Measurements from ENCODE around the gene TSPEAR.
"Not testable (repeated sequence)": the region's sequence is repeated elsewhere in the genome, so short reads cannot be mapped to it uniquely, and the experiment has no call there.

The TSPEAR gene

DNA sequence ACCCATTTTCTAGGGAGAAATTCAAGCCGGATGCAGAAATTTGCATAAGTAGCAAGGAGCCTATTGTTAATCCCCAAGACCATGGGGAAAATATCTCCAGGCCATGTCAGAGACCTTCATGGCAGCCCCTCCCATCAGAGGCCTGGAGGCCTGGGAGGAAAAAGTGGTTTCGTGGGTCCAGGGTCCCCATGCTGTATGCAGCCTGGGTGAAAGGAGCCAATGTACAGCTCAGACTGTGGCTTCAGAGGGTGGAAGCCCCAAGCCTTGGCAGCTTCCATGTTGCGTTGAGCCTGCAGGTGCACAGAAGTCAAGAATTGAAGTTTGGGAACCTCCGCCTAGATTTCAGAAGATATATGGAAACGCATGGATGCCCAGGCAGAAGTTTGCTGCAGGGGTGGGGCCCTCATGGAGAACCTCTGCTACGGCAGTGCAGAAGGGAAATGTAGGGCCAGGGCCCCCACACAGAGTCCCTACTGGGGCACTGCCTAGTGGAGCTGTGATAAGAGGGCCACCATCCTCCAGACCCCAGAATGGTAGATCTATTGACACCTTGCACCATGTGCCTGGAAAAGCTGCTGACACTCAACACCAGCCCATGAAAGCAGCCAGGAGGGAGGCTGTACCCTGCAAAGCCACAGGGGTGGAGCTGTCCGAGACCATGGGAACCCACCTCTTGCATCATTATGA is 101.1 kb downstream of the TSPEAR start:
- H3K4me3 ChIP-seq (ENCODE audit: low read depth, low read length); H3K9ac ChIP-seq (ENCODE audit: low read length); H3K4me1 ChIP-seq (ENCODE audit: control insufficient read depth, insufficient read depth, low read length); H3K36me3 ChIP-seq (ENCODE audit: control insufficient read depth, insufficient read depth, low read length); H3K27ac ChIP-seq (ENCODE audit: low read depth, low read length); H3K27me3 ChIP-seq (ENCODE audit: control insufficient read depth, insufficient read depth, low read length): not testable (repeated sequence)
- H3K9me3 ChIP-seq (ENCODE audit: control insufficient read depth, insufficient read depth, low read depth, low read length): peaks cover 40% of the 10 kb centered on the region

DNA sequence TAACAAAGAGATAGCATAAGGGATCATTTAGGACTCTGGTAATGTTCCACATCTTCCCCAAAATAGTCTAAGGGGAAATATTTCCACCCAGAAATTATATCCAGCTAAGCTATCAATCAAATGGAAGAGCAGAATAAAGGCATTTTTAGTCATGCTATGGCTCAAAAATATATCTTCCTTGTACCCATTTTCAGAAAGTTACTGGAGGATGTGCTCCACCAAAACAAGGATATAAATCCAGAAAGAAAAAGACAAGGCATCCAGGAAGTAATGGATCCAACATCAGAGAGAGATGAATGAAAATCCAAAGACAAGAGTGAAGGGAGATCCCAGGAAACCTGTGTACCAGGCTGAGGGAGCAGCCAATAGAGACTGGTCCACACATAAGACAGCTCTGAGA is 102.2 kb downstream of the TSPEAR start:
- H3K9me3 ChIP-seq (ENCODE audit: control insufficient read depth, insufficient read depth, low read depth, low read length): peaks cover 43% of the 10 kb centered on the region
- no peaks in the 10 kb centered on the region for H3K36me3 ChIP-seq (ENCODE audit: control insufficient read depth, insufficient read depth, low read length)
- no peak overlapping the region for H3K9ac ChIP-seq (ENCODE audit: low read length)
- H3K4me3 ChIP-seq (ENCODE audit: low read depth, low read length): no peak overlapping the region
- no peaks in the 10 kb centered on the region for H3K27me3 ChIP-seq (ENCODE audit: control insufficient read depth, insufficient read depth, low read length)
- H3K4me1 ChIP-seq (ENCODE audit: control insufficient read depth, insufficient read depth, low read length): no peaks in the 10 kb centered on the region
- H3K27ac ChIP-seq (ENCODE audit: low read depth, low read length): no peak overlapping the region

DNA sequence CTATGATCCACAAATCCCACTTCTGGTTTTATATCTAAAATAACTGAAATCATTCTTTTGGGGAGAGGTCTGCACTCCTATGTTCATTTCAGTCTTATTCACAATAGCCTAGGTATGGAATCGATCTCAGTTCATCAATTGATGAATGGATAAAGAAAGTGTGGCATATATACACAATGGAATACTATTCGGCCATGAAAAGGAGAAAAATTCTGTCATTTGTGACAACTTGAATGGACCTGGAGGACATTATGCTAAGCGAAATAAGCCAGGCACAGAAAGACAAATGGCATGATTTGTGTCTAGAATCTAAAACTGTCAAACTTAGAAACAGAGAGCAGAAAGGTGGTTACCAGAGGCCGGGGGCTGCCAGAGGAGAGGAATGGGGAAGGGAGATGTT is 104.9 kb downstream of the TSPEAR start:
- H3K9ac ChIP-seq (ENCODE audit: low read length): no peak overlapping the region
- H3K27ac ChIP-seq (ENCODE audit: low read depth, low read length): no peak overlapping the region
- H3K27me3 ChIP-seq (ENCODE audit: control insufficient read depth, insufficient read depth, low read length): no peaks in the 10 kb centered on the region
- H3K36me3 ChIP-seq (ENCODE audit: control insufficient read depth, insufficient read depth, low read length): no peaks in the 10 kb centered on the region
- H3K4me3 ChIP-seq (ENCODE audit: low read depth, low read length): no peak overlapping the region
- no peaks in the 10 kb centered on the region for H3K4me1 ChIP-seq (ENCODE audit: control insufficient read depth, insufficient read depth, low read length)
- H3K9me3 ChIP-seq (ENCODE audit: control insufficient read depth, insufficient read depth, low read depth, low read length): peaks cover 33% of the 10 kb centered on the region

DNA sequence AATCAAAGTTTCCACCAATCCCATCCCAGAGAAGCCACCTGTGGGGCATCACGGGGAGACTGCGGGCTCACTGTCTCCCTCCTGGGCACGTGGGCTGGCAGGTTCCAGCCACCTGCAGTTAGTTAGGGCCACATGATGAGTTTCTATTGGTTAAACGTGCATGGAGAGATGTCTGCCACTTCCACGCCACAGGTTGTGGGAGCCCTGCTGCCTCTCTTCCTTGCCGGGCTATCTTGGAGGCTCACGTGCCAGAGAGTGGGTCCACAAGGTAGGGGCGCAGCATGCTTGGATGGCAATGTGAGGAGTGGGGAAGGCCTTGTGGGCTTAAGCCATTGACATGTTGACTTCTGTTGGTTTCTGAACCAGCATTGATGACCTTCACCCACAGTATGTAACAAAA is 107.5 kb downstream of the TSPEAR start:
- no peak overlapping the region for H3K27ac ChIP-seq (ENCODE audit: low read depth, low read length)
- H3K4me1 ChIP-seq (ENCODE audit: control insufficient read depth, insufficient read depth, low read length): peaks cover 8% of the 10 kb centered on the region

DNA sequence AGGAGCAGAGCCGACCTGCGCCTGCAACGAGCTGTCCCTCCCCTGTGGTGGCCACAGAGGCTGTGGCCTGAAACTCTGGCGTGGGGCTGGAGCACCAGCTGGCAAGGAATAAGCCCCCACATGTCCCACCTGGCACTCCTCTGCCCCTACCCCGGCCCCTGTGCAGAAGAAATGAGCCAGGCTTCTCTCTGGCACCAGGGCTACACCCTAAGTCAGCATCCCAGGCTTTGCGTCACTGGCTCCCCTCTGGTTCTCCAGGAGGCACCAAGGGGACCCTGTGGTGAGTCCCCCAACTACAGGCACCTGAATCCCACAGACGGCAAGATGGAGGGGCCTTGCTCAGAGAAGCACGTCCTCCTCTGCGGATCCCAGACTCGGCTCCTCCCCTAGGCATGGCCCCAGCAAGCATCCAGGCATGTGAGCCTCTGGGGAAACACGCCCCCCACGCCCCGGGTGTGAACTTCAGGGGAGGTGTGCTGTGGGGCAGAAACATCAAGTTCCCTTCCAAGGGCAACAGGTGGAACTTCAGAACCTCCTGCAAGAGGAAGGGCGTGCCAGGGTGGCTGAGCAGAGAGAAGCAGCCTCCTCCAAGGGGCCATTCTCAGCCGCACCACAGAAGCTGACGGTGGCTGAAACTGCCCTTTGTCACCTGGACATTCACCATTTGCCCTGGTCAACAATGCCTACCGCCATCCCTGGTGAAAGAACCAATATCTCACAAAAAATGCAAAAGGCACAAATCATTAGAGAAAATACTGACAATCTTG is 108.1 kb downstream of the TSPEAR start:
- Histone ChIP-seq H3K4me3 (ENCODE audit: low read depth, low read length) (no peak overlapping the region), H3K27me3 (ENCODE audit: control insufficient read depth, insufficient read depth, low read length) (no peaks in the 10 kb centered on the region), H3K9ac (ENCODE audit: low read length) (no peak overlapping the region), H3K27ac (ENCODE audit: low read depth, low read length) (no peak overlapping the region), H3K9me3 (ENCODE audit: control insufficient read depth, insufficient read depth, low read depth, low read length) (peaks cover 6% of the 10 kb centered on the region), H3K4me1 (ENCODE audit: control insufficient read depth, insufficient read depth, low read length) (peaks cover 11% of the 10 kb centered on the region), H3K36me3 (ENCODE audit: control insufficient read depth, insufficient read depth, low read length) (no peaks in the 10 kb centered on the region)

More for the DNA sequence above, 107.5 kb downstream of the TSPEAR start:
- no peak overlapping the region for H3K9ac ChIP-seq (ENCODE audit: low read length)
- no peak overlapping the region for H3K4me3 ChIP-seq (ENCODE audit: low read depth, low read length)
- H3K9me3 ChIP-seq (ENCODE audit: control insufficient read depth, insufficient read depth, low read depth, low read length): peaks cover 8% of the 10 kb centered on the region
- H3K36me3 ChIP-seq (ENCODE audit: control insufficient read depth, insufficient read depth, low read length): no peaks in the 10 kb centered on the region
- H3K27me3 ChIP-seq (ENCODE audit: control insufficient read depth, insufficient read depth, low read length): no peaks in the 10 kb centered on the region

DNA sequence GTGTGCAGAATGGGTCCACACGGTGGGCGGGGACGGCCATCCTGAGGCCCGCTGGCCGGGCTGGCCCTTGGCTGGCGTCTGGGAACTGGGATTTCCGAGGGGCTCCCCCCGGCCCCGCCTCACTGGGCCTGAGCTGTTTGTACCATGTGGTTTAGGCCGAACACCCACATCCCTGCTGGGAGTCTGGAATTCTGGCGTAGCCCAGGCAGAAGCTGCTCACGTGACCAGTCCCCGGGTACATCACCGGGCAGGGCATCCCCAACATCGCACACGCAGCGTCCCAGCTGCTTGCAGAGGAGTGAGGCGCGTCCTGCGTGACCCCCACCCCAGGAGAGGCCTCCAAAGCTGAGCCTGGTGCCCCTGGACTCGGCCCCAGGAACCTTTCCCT is 108.9 kb downstream of the TSPEAR start:
- H3K9me3 ChIP-seq (ENCODE audit: control insufficient read depth, insufficient read depth, low read depth, low read length): peaks cover 6% of the 10 kb centered on the region
- H3K36me3 ChIP-seq (ENCODE audit: control insufficient read depth, insufficient read depth, low read length): no peaks in the 10 kb centered on the region
- H3K27ac ChIP-seq (ENCODE audit: low read depth, low read length): no peak overlapping the region
- no peak overlapping the region for H3K9ac ChIP-seq (ENCODE audit: low read length)
- no peak overlapping the region for H3K4me3 ChIP-seq (ENCODE audit: low read depth, low read length)
- H3K4me1 ChIP-seq (ENCODE audit: control insufficient read depth, insufficient read depth, low read length): peaks cover 19% of the 10 kb centered on the region
- no peaks in the 10 kb centered on the region for H3K27me3 ChIP-seq (ENCODE audit: control insufficient read depth, insufficient read depth, low read length)

DNA sequence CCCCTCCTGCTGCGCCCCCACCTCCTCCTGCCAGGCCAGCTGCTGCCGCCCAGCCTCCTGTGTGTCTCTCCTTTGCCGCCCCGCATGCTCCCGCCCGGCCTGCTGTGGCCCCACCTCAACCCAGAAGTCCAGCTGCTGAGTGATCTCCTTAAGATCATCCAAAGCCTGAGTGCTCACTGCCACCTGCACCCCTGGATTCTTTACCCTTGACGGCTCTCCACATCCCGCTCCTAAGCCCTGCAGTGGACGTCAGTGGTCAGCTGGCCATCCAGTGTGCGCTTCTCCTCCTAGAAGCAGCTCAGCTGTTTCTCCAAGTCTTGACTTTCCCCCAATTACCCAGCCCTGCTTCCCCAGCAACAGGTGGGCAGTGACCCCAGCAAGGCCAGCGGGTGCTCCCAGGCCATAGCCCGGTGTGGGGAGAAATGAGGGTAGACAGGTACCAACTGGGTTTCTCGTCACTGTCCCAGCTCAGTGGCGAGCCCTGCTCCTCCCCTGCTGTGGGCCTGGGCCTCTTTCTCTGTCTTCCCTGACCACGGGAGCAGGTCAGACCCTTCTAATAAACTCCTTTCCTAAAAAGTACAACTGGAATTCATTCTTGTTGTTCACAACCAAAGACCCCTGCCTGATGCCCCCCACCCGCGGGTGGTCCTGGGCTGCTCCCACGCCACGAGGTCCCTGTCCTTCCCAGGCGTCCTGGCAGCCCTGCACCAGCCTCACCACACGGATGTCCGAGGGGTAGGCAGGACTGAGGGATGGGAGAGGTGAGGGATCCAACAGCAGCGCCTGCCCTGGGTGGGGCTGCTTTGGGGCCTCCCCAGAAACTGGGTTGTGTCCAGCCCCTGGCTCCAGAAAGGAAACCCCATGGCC is 109.5 kb downstream of the TSPEAR start:
- Histone ChIP-seq H3K36me3 (ENCODE audit: control insufficient read depth, insufficient read depth, low read length) (no peaks in the 10 kb centered on the region), H3K27me3 (ENCODE audit: control insufficient read depth, insufficient read depth, low read length) (no peaks in the 10 kb centered on the region), H3K4me3 (ENCODE audit: low read depth, low read length) (no peak overlapping the region), H3K9ac (ENCODE audit: low read length) (no peak overlapping the region), H3K4me1 (ENCODE audit: control insufficient read depth, insufficient read depth, low read length) (peaks cover 19% of the 10 kb centered on the region), H3K27ac (ENCODE audit: low read depth, low read length) (no peak overlapping the region), H3K9me3 (ENCODE audit: control insufficient read depth, insufficient read depth, low read depth, low read length) (peaks cover 6% of the 10 kb centered on the region)

DNA sequence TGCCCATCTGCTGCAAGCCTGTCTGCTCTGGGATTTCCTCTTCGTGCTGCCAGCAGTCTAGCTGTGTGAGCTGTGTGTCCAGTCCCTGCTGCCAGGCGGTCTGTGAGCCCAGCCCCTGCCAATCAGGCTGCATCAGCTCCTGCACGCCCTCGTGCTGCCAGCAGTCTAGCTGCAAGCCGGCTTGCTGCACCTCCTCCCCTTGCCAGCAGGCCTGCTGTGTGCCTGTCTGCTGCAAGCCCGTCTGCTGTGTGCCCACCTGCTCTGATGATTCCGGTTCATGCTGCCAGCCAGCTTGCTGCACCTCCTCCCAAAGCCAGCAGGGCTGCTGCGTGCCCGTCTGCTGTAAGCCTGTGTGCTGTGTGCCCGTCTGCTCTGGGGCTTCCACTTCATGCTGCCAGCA is 110.3 kb downstream of the TSPEAR start:
- not testable (repeated sequence) for H3K4me3 ChIP-seq (ENCODE audit: low read depth, low read length); H3K27me3 ChIP-seq (ENCODE audit: control insufficient read depth, insufficient read depth, low read length); H3K9ac ChIP-seq (ENCODE audit: low read length); H3K27ac ChIP-seq (ENCODE audit: low read depth, low read length); H3K36me3 ChIP-seq (ENCODE audit: control insufficient read depth, insufficient read depth, low read length); H3K9me3 ChIP-seq (ENCODE audit: control insufficient read depth, insufficient read depth, low read depth, low read length)
- H3K4me1 ChIP-seq (ENCODE audit: control insufficient read depth, insufficient read depth, low read length): peaks cover 19% of the 10 kb centered on the region

DNA sequence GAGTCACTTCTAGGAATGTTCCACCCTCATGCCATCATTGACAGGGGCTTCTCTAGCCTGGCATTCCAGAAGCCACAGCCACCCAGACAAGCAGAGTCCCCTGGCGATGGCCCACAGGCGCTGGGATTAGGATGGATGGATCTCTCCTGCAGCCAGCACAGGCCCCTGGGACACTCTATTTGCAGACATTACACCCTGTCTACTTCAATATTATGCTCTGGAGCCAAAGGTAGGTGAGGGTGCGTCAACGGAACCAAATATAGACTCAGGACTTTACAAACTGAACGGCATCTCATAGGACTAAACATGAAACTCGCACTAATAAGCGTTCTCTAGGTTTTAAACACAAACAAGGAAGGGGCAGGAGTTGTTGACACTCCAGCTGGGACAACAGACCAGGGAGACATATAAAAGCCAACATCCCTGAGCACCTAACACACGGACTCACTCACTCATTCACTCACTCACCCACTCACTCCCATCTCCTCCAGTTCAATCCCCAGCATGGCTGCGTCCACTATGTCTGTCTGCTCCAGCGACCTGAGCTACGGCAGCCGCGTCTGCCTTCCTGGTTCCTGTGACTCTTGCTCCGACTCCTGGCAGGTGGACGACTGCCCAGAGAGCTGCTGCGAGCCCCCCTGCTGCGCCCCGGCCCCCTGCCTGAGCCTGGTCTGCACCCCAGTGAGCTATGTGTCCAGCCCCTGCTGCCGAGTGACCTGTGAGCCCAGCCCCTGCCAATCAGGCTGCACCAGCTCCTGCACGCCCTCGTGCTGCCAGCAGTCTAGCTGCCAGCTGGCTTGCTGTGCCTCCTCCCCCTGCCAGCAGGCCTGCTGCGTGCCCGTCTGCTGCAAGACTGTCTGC is 111.0 kb downstream of the TSPEAR start, which contains the start of gene KRTAP10-7:
Gene KRTAP10-7, plus strand, starts transcription at position 480 of the 861 bp plus-strand sequence. Its CDS starts 25 bp downstream, at position 505.
- Histone ChIP-seq H3K27ac (ENCODE audit: low read depth, low read length) (0 out of 2 replicates have a peak within 1 kb of the TSS, but pooled peaks have one; percentile 27), H3K4me1 (ENCODE audit: control insufficient read depth, insufficient read depth, low read length) (peaks cover 19% of the 10 kb centered on the region)
- not testable (repeated sequence) for H3K36me3 ChIP-seq (ENCODE audit: control insufficient read depth, insufficient read depth, low read length); H3K9me3 ChIP-seq (ENCODE audit: control insufficient read depth, insufficient read depth, low read depth, low read length); H3K4me3 ChIP-seq (ENCODE audit: low read depth, low read length); H3K27me3 ChIP-seq (ENCODE audit: control insufficient read depth, insufficient read depth, low read length); H3K9ac ChIP-seq (ENCODE audit: low read length)

DNA sequence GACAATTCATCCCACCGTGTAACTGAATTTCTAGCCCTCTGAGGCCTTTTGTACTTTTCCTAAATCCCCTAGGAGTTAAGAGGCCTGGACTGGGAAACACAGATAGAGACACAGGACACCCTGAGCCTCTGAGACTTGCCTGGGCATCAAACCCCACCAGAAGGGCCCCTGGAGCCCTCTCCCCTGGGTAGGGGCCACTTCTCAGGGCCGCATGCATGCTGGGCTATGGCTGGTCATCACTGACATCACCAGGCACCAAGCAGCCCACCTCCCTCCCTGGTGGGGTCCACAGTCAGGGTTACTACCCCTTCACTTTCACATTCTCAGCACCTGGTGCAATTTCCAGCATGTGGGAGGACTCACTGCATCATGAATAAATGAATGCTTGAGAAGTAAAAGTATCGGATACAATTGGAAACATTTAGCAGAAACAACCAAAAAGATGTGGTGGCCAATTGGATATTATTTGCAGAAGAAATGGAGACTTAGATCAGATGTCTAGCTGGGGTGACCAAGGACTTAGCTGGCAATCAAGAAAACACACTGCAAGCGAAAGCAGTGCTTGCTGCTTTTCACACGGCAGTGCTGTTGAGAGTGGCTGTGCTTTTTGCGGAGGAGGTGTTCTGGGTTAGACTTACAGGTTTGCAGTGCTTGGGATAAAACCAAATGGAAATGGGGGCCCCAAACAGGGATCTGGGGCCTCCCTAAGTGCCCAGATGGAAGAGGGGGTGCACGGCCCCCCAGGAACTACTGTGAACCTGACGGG is 111.9 kb downstream of the TSPEAR start:
- Histone ChIP-seq H3K4me1 (ENCODE audit: control insufficient read depth, insufficient read depth, low read length) (peaks cover 21% of the 10 kb centered on the region), H3K27ac (ENCODE audit: low read depth, low read length) (0 out of 2 replicates have a peak overlapping the region, but pooled peaks have one; percentile 27), H3K9ac (ENCODE audit: low read length) (no peak overlapping the region), H3K9me3 (ENCODE audit: control insufficient read depth, insufficient read depth, low read depth, low read length) (peaks cover under 1% of the 10 kb centered on the region; the same call in 1 of the 2 replicates), H3K4me3 (ENCODE audit: low read depth, low read length) (no peak overlapping the region), H3K27me3 (ENCODE audit: control insufficient read depth, insufficient read depth, low read length) (no peaks in the 10 kb centered on the region), H3K36me3 (ENCODE audit: control insufficient read depth, insufficient read depth, low read length) (no peaks in the 10 kb centered on the region)

Measured in HUES6 (cell line).